ENCODE measurements around the gene ZNF416.
A peak's percentile ranks its signal among the peaks of the same experiment; 100 is the strongest.

ZNF416 gene

GRCh38 chr19:57559008-57559403 lies 19.7 kb downstream of the ZNF416 start:
- peak; percentile 44 for DNase-seq (ENCODE audit: low spot score)

DNA sequence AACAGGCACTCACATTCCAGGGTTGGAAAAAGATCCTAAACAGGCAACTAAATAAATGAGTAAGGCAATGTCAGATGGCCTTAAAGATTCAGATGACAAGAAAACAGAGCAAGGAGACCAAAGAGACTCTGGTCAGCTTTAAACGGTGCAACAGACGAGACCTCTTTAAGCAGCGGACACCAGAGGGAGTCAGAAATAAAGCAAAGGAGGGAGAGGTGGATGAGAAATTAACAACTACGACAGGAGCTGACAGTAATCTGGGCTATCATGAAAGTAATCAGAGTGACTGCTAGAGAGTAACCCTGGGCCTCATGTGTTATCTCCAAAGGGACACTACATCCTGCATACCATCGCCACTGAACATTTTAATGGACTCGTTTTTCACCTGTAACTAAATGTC lies 20.2 kb downstream of the ZNF416 start:
- no peak for DNase-seq (ENCODE audit: low spot score)

- no peak for DNase-seq (ENCODE audit: low spot score)
Observed at GRCh38 chr19:57557659-57558058, 21.1 kb downstream of the ZNF416 start.

DNA sequence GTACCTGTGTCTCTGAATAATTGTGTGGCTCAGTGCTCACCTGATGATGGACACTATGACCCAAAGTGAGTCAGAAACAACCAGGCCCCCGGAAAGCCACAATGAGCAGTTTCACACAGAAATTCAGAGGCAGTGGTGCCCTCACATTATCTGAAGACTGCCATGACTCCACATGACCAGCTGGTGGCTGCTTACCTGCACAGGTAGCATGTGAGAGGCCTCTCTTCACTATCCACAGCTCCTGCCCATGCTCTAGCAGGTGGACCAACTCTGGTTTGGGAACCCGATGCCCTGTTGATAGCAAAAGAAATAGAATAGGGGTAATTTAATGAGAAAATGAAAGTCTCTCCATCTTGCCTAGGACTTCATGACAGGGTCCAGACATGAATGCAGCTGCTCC lies 26.3 kb downstream of the ZNF416 start:
- DNase-seq (ENCODE audit: low spot score): no peak

DNA sequence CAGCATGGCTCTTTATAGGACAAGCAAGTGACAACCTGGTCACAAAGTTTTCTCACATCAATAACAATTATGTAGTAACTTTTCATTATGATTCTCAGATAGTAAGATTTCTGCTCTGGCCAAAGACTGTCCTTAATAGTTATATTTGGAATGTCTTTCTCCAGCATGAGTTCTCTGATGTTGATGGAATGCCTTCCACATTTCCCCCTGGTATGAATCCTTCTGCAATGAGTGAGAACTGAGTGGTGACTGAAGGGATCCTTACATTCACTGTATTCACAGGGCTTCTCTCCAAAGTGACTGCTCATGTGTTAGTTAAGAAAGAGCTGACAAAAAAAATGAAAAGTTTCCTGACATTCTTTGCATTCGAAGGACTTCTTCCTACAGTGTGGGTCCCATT lies 32.2 kb downstream of the ZNF416 start:
- DNase-seq (ENCODE audit: low spot score): no peak

- DNase-seq (ENCODE audit: low spot score): no peak
Observed at GRCh38 chr19:57537953-57538547, 40.7 kb downstream of the ZNF416 start.

DNA sequence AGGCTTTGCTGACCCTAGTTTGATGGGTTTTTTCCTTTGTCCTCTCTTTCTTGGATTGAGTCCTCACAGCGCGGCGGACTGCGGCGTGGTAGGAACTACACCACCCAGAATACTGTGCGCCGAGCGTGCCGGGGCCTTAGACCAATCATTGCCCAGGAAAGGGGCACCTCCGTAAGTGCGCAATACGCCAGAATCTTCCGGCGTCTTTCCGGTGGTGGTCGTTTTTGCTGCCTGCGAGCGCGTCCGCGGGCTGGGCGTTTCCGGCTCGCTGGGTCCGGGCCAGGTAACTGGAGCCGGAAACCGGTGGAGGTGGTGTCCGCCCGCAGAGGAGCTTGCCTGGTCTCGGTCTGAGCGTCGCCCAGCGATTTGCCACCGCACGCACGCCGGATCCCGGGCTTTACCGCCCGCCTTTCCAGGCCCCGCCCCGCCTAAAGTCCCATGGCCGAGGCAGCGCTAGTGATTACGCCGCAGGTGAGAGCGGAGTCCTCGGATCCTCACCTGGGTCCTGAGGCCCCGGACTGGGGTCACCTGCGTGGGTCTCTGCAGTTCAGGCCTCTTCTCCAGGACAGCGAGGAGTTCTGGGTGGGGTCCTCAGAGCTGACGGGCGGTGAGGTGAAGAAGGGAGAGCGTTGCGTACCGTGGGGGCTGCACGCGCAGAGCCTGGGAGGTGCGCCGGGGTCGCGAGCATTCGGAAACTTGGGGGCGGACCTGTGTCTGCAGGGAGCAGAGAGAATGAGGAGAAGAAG lies 51.4 kb downstream of the ZNF416 start, which contains the start of gene ZNF549:
TSS of gene ZNF549 (plus strand) at position 221 of the 746 bp plus-strand sequence. CDS start at position 439, 218 bp downstream.
- peak; percentile 97 for DNase-seq (ENCODE audit: low spot score)
